ENCODE data around the gene PARD6G.

The PARD6G gene

GRCh38 chr18:80193701-80194100 lies 53.6 kb downstream of the PARD6G start:
- ChIA-PET CTCF (no interaction called here), POLR2A (no interaction called here)
- no peak for DNase-seq
- Histone ChIP-seq H3K4me3 (ENCODE audit: control insufficient read depth in 1 of 7, extremely low read depth in 1 of 7, insufficient read depth in 4 of 7, low read depth in 2 of 7, low read length in 6 of 7) (no peak overlapping the region), H3K27ac (ENCODE audit: insufficient read depth in 1 of 2, low read depth in 1 of 2, low read length in 2 of 2, poor library complexity in 1 of 2, severe bottlenecking in 2 of 2) (no peak overlapping the region), H3K27me3 (replicated peaks in 2 of 5; ENCODE audit: control insufficient read depth in 4 of 5, insufficient read depth in 5 of 5, low read length in 4 of 5) (peaks cover 0 to 10% (median 0%) of the 10 kb centered on the region in 5 experiments), H3K36me3 (ENCODE audit: control insufficient read depth in 4 of 4, insufficient read depth in 4 of 4, low read length in 3 of 4) (no peaks in the 10 kb centered on the region), H3K4me1 (ENCODE audit: control extremely low read depth in 1 of 4, control insufficient read depth in 4 of 4, insufficient read depth in 4 of 4, low read length in 3 of 4) (no peaks in the 10 kb centered on the region), H3K9me3 (ENCODE audit: control extremely low read depth in 1 of 5, control insufficient read depth in 4 of 5, insufficient read depth in 2 of 5, low read depth in 1 of 5, low read length in 4 of 5) (no peaks in the 10 kb centered on the region)
- WGBS (ENCODE audit: insufficient coverage): 80% methylated on average over 2 of the region's 5 CpGs

- Histone ChIP-seq H3K27ac (ENCODE audit: insufficient read depth in 1 of 2, low read depth in 1 of 2, low read length in 2 of 2, poor library complexity in 1 of 2, severe bottlenecking in 2 of 2) (no peak overlapping the region), H3K9me3 (ENCODE audit: control extremely low read depth in 1 of 5, control insufficient read depth in 4 of 5, insufficient read depth in 2 of 5, low read depth in 1 of 5, low read length in 4 of 5) (no peaks in the 10 kb centered on the region), H3K4me1 (ENCODE audit: control extremely low read depth in 1 of 4, control insufficient read depth in 4 of 4, insufficient read depth in 4 of 4, low read length in 3 of 4) (no peaks in the 10 kb centered on the region), H3K4me3 (ENCODE audit: control insufficient read depth in 1 of 7, extremely low read depth in 1 of 7, insufficient read depth in 4 of 7, low read depth in 2 of 7, low read length in 6 of 7) (no peak overlapping the region), H3K36me3 (ENCODE audit: control insufficient read depth in 4 of 4, insufficient read depth in 4 of 4, low read length in 3 of 4) (no peaks in the 10 kb centered on the region), H3K27me3 (replicated peaks in 2 of 5; ENCODE audit: control insufficient read depth in 4 of 5, insufficient read depth in 5 of 5, low read length in 4 of 5) (peaks cover 0 to 9% (median 0%) of the 10 kb centered on the region in 5 experiments)
- CTCF ChIA-PET: no interaction called here
- whole genome bisulfite sequencing (ENCODE audit: insufficient coverage): 88% methylated on average over 8 of the region's 11 CpGs
- POLR2A ChIA-PET: no interaction called here
- DNase-seq: no peak
Observed at GRCh38 chr18:80192653-80193385, 54.5 kb downstream of the PARD6G start.

GRCh38 chr18:80191907-80192652 lies 55.2 kb downstream of the PARD6G start:
- H3K4me1 ChIP-seq (ENCODE audit: control extremely low read depth in 1 of 4, control insufficient read depth in 4 of 4, insufficient read depth in 4 of 4, low read length in 3 of 4): no peaks in the 10 kb centered on the region
- H3K36me3 ChIP-seq (ENCODE audit: control insufficient read depth in 4 of 4, insufficient read depth in 4 of 4, low read length in 3 of 4): no peaks in the 10 kb centered on the region
- H3K27me3 ChIP-seq (replicated peaks in 2 of 5; ENCODE audit: control insufficient read depth in 4 of 5, insufficient read depth in 5 of 5, low read length in 4 of 5): peaks cover 0 to 9% (median 0%) of the 10 kb centered on the region in 5 experiments
- H3K4me3 ChIP-seq (ENCODE audit: control insufficient read depth in 1 of 7, extremely low read depth in 1 of 7, insufficient read depth in 4 of 7, low read depth in 2 of 7, low read length in 6 of 7): no peak overlapping the region
- ChIA-PET POLR2A (no interaction called here), CTCF (no interaction called here)
- H3K9me3 ChIP-seq (ENCODE audit: control extremely low read depth in 1 of 5, control insufficient read depth in 4 of 5, insufficient read depth in 2 of 5, low read depth in 1 of 5, low read length in 4 of 5): no peaks in the 10 kb centered on the region
- DNase-seq: no peak
- no peak overlapping the region for H3K27ac ChIP-seq (ENCODE audit: insufficient read depth in 1 of 2, low read depth in 1 of 2, low read length in 2 of 2, poor library complexity in 1 of 2, severe bottlenecking in 2 of 2)
- 92% methylated on average over 11 of the region's 19 CpGs for WGBS (ENCODE audit: insufficient coverage)

GRCh38 chr18:80191264-80191663 lies 56.0 kb downstream of the PARD6G start:
- 90% methylated on average over 4 of the region's 5 CpGs for WGBS (ENCODE audit: insufficient coverage)
- no peaks in the 10 kb centered on the region for H3K4me1 ChIP-seq (ENCODE audit: control extremely low read depth in 1 of 4, control insufficient read depth in 4 of 4, insufficient read depth in 4 of 4, low read length in 3 of 4)
- ChIA-PET CTCF (interaction anchor here (1.0 kb wide), 1 partner anchor 9 kb away, joined by 4 read pairs; no protein-coding TSS in a partner anchor), POLR2A (no interaction called here)
- H3K4me3 ChIP-seq (ENCODE audit: control insufficient read depth in 1 of 7, extremely low read depth in 1 of 7, insufficient read depth in 4 of 7, low read depth in 2 of 7, low read length in 6 of 7): no peak overlapping the region
- H3K27ac ChIP-seq (ENCODE audit: insufficient read depth in 1 of 2, low read depth in 1 of 2, low read length in 2 of 2, poor library complexity in 1 of 2, severe bottlenecking in 2 of 2): no peak overlapping the region
- H3K9me3 ChIP-seq (ENCODE audit: control extremely low read depth in 1 of 5, control insufficient read depth in 4 of 5, insufficient read depth in 2 of 5, low read depth in 1 of 5, low read length in 4 of 5): no peaks in the 10 kb centered on the region
- H3K36me3 ChIP-seq (ENCODE audit: control insufficient read depth in 4 of 4, insufficient read depth in 4 of 4, low read length in 3 of 4): no peaks in the 10 kb centered on the region
- peaks cover 0 to 5% (median 0%) of the 10 kb centered on the region in 5 experiments for H3K27me3 ChIP-seq (replicated peaks in 2 of 5; ENCODE audit: control insufficient read depth in 4 of 5, insufficient read depth in 5 of 5, low read length in 4 of 5)
- DNase-seq: no peak

- ChIA-PET POLR2A (no interaction called here), CTCF (interaction anchor here (1.2 kb wide), 1 partner anchor 12 kb away, joined by 3 read pairs; no protein-coding TSS in a partner anchor)
- Histone ChIP-seq H3K4me3 (ENCODE audit: control insufficient read depth in 1 of 7, extremely low read depth in 1 of 7, insufficient read depth in 4 of 7, low read depth in 2 of 7, low read length in 6 of 7) (no peak overlapping the region), H3K36me3 (ENCODE audit: control insufficient read depth in 4 of 4, insufficient read depth in 4 of 4, low read length in 3 of 4) (no peaks in the 10 kb centered on the region), H3K4me1 (ENCODE audit: control extremely low read depth in 1 of 4, control insufficient read depth in 4 of 4, insufficient read depth in 4 of 4, low read length in 3 of 4) (no peaks in the 10 kb centered on the region), H3K27ac (ENCODE audit: insufficient read depth in 1 of 2, low read depth in 1 of 2, low read length in 2 of 2, poor library complexity in 1 of 2, severe bottlenecking in 2 of 2) (no peak overlapping the region), H3K9me3 (ENCODE audit: control extremely low read depth in 1 of 5, control insufficient read depth in 4 of 5, insufficient read depth in 2 of 5, low read depth in 1 of 5, low read length in 4 of 5) (no peaks in the 10 kb centered on the region), H3K27me3 (replicated peaks in 2 of 5; ENCODE audit: control insufficient read depth in 4 of 5, insufficient read depth in 5 of 5, low read length in 4 of 5) (peaks cover 0 to 5% (median 0%) of the 10 kb centered on the region in 5 experiments)
- 100% methylated on average over 2 of the region's 5 CpGs for WGBS (ENCODE audit: insufficient coverage)
- DNase-seq: no peak
Observed at GRCh38 chr18:80190311-80190710, 57.0 kb downstream of the PARD6G start.

GRCh38 chr18:80189531-80189865 lies 57.8 kb downstream of the PARD6G start:
- no peak for DNase-seq
- ChIA-PET POLR2A (no interaction called here), CTCF (interaction anchor here (1.2 to 1.6 kb wide), 2 partner anchors 12 to 19 kb away, joined by 3 read pairs; no protein-coding TSS in a partner anchor)
- H3K27me3 ChIP-seq (replicated peaks in 2 of 5; ENCODE audit: control insufficient read depth in 4 of 5, insufficient read depth in 5 of 5, low read length in 4 of 5): peaks cover 0 to 2% (median 0%) of the 10 kb centered on the region in 5 experiments
- H3K4me1 ChIP-seq (ENCODE audit: control extremely low read depth in 1 of 4, control insufficient read depth in 4 of 4, insufficient read depth in 4 of 4, low read length in 3 of 4): no peaks in the 10 kb centered on the region
- H3K4me3 ChIP-seq (ENCODE audit: control insufficient read depth in 1 of 7, extremely low read depth in 1 of 7, insufficient read depth in 4 of 7, low read depth in 2 of 7, low read length in 6 of 7): no peak overlapping the region
- no peak overlapping the region for H3K27ac ChIP-seq (ENCODE audit: insufficient read depth in 1 of 2, low read depth in 1 of 2, low read length in 2 of 2, poor library complexity in 1 of 2, severe bottlenecking in 2 of 2)
- H3K9me3 ChIP-seq (ENCODE audit: control extremely low read depth in 1 of 5, control insufficient read depth in 4 of 5, insufficient read depth in 2 of 5, low read depth in 1 of 5, low read length in 4 of 5): no peaks in the 10 kb centered on the region
- no peaks in the 10 kb centered on the region for H3K36me3 ChIP-seq (ENCODE audit: control insufficient read depth in 4 of 4, insufficient read depth in 4 of 4, low read length in 3 of 4)
- WGBS (ENCODE audit: insufficient coverage): 97% methylated on average over 9 of the region's 10 CpGs
